NCI-H510A treated with DMSO at 0.1 percent for 48 hours (cell line): Measurements from ENCODE around the gene CD300H.

Experiments
- DNase-seq: peaks from one replicate; lab custom pipeline; 2025; lab: John Stamatoyannopoulos, UW

The CD300H gene

GRCh38 chr17:74549343-74549742 lies 18.0 kb downstream of the CD300H start:
- DNase-seq = no peak

GRCh38 chr17:74547736-74548135 lies 19.6 kb downstream of the CD300H start:
- DNase-seq = peak; percentile 39

DNA sequence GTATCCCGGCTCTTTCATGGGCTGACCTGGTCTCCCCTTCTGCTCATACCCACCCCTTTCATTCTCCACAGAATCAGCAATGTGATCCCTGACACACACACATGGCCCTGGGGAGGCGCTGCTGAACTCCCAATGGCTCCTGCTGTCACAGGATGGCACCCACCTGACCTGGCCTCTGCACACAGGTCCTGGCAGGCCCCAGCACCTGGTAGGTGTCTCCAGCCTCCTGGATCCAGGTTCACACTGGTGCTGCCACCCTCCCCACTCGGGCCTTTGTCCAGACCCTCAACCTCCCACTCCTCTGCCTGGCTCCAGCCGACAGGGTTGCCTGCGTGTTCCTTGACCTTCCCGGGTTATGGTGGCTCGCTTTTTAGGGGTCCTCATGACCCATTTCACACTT lies 20.0 kb downstream of the CD300H start:
- DNase-seq = no peak

DNA sequence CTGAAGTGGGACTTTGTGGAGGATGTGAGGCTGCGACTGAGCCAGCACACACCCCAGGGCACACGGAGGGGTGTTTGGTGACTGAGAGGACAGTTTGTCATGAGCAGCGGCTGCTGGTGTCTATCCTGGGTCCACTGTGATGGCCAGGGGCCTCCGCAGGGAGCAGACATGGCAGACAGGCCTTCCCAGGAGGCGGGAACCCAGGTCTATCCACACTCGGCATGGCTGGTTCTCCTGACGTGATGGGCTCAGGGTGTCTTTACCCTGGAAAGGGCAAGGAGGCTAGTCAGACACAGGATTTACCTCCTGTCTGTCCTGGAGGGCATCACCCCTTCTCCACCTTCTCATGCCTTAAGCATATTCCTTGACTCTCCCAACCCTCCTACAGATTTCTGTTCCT lies 20.7 kb downstream of the CD300H start:
- no peak for DNase-seq

GRCh38 chr17:74545843-74546230 lies 21.5 kb downstream of the CD300H start, which contains the start of gene CD300C:
TSS of gene CD300C (minus strand) at chr17:74546115. CDS start at chr17:74545782, 333 bp downstream.
- DNase-seq = no peak

DNA sequence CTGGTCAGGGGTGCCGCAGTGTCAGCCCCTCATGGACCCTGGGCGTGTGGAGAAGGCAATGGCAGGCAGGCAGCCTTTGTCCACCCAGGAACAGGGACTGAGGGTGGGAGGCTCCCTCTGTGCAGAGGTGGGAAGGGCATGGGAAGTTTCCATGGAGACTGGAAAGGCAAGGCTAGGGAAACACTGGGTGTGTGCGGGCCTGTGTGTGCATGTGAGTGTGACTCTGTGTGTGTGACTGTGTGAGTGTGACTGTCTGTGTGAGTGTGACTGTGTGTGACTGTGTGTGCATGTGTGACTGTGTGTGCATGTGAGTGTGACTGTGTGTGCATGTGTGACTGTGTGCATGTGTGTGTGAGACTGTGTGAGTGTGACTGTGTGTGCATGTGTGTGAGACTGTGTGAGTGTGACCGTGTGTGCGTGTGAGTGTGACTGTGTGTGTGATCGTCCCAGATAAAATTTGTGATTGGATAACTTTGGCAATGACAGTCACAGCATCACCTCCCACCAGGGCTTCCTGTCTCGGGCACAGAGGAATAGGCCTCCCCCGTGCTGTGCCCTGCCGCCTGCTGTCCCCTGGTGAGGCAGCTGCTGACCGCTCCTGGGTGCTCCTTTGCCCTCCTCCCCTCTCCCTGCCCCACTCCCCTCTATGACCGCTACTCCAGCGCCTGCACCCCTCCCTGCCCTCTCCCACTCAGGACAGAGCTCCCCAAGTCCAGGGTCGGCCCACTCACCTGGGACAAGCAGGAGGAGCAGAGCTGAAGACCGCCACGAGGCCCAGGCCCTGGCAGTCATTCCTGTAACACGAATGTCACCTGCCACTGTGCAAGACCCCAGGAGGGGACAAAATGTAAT lies 22.1 kb downstream of the CD300H start:
- no peak for DNase-seq

GRCh38 chr17:74543891-74544760 lies 23.2 kb downstream of the CD300H start:
- DNase-seq = no peak

GRCh38 chr17:74543406-74543805 lies 23.9 kb downstream of the CD300H start:
- DNase-seq = no peak

- DNase-seq = no peak
Observed at GRCh38 chr17:74542727-74543383, 24.5 kb downstream of the CD300H start.

GRCh38 chr17:74542166-74542565 lies 25.1 kb downstream of the CD300H start:
- no peak for DNase-seq

DNA sequence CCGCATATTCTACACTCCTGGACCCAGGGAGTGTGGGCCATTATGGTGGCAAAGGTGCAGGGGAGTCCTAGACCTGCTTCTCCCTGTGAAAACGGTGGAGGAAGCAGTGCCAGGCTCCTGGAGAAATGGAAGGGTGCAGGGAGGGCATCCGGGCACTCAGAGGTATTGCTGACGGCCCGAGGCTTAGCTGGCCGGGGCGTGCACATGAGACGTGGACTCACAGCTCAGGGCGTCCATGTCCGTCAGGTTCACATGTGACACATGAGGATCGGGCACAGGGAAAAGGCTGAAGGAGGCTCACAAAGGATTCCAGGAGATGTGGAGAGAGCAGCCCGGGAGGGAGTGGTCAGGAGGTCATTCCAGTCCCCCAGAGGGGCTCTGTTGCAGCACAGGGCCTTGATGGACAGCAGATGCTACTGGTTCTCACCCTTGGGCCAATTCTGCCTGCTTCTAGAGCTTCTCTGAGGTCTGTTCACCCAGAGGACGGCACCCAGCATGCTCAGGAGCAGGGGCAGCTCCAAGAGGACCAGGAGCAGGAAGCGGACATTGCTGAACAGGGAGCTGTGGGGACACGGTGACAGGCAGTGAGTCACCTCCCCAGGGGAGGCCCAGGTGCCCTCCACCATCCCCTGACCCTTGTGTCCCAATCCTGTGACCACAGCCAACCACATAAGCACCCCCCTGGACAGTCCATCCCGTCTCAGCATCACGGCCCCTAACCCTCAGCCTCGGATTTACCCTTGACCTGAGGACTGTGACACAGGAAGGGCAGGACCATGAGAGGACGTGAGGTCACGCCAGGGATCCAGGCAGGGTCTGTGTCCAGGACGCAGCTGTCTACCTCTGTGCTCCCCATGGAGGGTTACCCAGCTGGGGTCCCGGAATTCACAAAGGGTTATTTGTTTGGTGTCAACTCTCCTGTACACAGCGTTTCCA lies 25.9 kb downstream of the CD300H start:
- no peak for DNase-seq

- DNase-seq = no peak
Observed at GRCh38 chr17:74539281-74539820, 28.0 kb downstream of the CD300H start.

DNA sequence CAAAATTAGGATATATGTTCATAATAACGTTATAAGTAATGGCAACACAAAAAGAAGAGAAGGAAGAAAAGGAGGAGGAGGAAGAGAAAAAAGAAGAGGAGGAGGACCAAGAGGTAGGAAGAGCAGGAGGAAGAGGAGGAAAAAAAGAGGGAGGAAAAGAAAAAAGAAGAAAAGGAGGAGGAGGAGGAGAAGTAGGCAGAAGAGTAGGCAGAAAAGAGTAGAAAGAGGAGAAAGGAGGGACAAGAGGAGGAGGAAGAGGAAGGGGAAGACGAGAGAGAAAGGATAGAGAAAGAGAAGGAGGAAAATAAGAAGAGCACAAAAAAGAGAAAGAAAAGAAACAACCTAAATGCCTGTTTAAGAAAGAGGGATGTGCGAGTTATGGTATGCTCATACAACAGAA lies 30.4 kb downstream of the CD300H start:
- no peak for DNase-seq

GRCh38 chr17:74532115-74532514 lies 35.2 kb downstream of the CD300H start:
- DNase-seq = no peak

- no peak for DNase-seq
Observed at GRCh38 chr17:74531231-74531761, 36.0 kb downstream of the CD300H start, which contains the start of gene CD300LB. TSS of gene CD300LB (minus strand) at chr17:74531475. CDS start at chr17:74531350, 125 bp downstream.

GRCh38 chr17:74530831-74531150 lies 36.5 kb downstream of the CD300H start:
- DNase-seq = no peak

DNA sequence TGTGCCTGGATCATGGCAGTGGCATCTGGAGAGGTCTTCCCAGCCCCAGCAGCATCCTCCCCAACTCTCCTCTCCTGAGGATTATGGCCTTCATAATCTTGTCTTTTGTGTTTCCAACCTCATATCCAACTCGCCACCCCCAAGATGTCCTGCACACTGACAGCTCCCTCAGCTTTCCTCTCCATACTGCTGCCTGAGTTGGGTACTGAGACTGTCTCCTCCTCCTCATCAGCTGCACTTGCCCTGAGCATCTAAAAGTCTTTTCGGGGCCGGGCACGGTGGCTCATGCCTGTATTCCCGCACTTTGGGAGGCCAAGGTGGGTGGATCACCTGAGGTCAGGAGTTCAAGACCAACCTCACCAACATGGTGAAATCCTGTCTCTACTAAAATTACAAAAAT lies 38.1 kb downstream of the CD300H start:
- DNase-seq = no peak

DNA sequence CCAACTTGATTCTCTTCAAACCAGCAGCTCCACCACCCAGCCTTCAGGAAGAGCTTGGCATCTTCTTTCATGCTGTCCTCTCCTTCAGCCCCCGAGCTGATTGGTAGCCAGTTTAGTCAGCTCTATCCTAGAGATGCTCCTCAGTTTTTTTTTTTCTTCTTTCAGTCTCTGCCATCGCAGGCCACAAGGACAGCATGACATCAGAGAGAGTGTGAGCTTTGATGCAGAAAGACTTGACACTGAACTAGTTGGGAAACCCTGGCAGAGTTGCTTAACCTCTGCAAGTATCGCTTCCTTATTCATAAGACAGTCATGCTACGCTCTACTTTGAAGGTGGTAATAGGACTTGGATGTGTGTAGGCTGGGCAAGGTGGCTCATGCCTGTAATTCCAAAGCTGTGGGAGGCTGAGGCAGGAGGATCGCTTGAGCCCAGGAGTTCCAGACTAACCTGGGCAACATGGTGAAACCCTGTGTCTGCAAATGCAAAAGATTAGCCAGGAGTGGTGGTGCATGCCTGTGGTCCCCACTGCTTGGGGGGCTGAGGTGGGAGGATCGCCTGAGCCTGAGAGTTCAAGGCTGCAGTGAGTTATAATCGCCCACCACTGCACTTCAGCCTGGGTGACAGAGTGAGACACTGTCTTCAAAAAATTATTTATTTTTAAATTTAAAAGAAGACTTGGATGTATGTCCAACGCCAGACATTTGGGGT lies 38.7 kb downstream of the CD300H start:
- DNase-seq = no peak

- no peak for DNase-seq
Observed at GRCh38 chr17:74527756-74528155, 39.6 kb downstream of the CD300H start.

DNA sequence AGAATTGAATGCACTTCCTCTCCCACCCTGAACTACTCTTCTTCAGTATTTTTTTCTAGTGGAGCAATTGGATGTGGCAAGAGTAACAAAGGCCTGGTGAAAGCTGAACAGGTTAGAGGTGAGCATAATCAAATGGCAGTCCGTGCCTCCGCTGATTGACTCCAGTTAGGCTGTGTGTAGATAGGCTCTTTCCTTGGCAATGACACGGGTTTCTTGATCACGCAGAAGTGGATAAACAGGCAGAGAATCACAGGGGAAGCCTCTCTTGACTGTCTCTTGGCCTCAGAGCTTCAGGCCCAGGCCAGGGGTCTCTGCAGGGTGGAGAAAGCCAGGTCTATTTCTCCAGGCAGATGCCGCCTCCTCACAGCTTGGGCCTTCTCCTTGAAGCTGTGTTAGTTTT lies 40.2 kb downstream of the CD300H start:
- no peak for DNase-seq
